Measurements from ENCODE around the gene TFDP3.

TFDP3 gene

GRCh38 chrX:133218329-133218728 is at the start of gene TFDP3:
Gene TFDP3 (minus strand): TSS chrX:133218354. CDS start chrX:133218259, 95 bp downstream.
- TF ChIP-seq ZNF274 (IDR thresholded peaks at IDR 0.05; ENCODE audit: low read depth, low read length) = no peak
- no peak within 1 kb of the TSS for H3K4me3 ChIP-seq (ENCODE audit: low read length)

- TF ChIP-seq ZNF274 (IDR thresholded peaks at IDR 0.05; ENCODE audit: low read depth, low read length) = no peak
Observed at GRCh38 chrX:133267621-133268020, 49.5 kb upstream of the TFDP3 start.

GRCh38 chrX:133265331-133265730 is 47.2 kb upstream of the TFDP3 start:
- TF ChIP-seq ZNF274 (IDR thresholded peaks at IDR 0.05; ENCODE audit: low read depth, low read length) = no peak
- H3K4me3 ChIP-seq (ENCODE audit: low read length) = no peak overlapping the region

More at GRCh38 chrX:133267621-133268020, 49.5 kb upstream of the TFDP3 start:
- no peak overlapping the region for H3K4me3 ChIP-seq (ENCODE audit: low read length)

GRCh38 chrX:133258481-133258880 is 40.3 kb upstream of the TFDP3 start:
- TF ChIP-seq ZNF274 (IDR thresholded peaks at IDR 0.05; ENCODE audit: low read depth, low read length) = no peak
- H3K4me3 ChIP-seq (ENCODE audit: low read length) = no peak overlapping the region

- no peak overlapping the region for H3K4me3 ChIP-seq (ENCODE audit: low read length)
- no peak for TF ChIP-seq ZNF274 (IDR thresholded peaks at IDR 0.05; ENCODE audit: low read depth, low read length)
Observed at GRCh38 chrX:133254666-133255065, 36.5 kb upstream of the TFDP3 start.

GRCh38 chrX:133251204-133251603 is 33.0 kb upstream of the TFDP3 start:
- no peak overlapping the region for H3K4me3 ChIP-seq (ENCODE audit: low read length)
- TF ChIP-seq ZNF274 (IDR thresholded peaks at IDR 0.05; ENCODE audit: low read depth, low read length) = no peak

DNA sequence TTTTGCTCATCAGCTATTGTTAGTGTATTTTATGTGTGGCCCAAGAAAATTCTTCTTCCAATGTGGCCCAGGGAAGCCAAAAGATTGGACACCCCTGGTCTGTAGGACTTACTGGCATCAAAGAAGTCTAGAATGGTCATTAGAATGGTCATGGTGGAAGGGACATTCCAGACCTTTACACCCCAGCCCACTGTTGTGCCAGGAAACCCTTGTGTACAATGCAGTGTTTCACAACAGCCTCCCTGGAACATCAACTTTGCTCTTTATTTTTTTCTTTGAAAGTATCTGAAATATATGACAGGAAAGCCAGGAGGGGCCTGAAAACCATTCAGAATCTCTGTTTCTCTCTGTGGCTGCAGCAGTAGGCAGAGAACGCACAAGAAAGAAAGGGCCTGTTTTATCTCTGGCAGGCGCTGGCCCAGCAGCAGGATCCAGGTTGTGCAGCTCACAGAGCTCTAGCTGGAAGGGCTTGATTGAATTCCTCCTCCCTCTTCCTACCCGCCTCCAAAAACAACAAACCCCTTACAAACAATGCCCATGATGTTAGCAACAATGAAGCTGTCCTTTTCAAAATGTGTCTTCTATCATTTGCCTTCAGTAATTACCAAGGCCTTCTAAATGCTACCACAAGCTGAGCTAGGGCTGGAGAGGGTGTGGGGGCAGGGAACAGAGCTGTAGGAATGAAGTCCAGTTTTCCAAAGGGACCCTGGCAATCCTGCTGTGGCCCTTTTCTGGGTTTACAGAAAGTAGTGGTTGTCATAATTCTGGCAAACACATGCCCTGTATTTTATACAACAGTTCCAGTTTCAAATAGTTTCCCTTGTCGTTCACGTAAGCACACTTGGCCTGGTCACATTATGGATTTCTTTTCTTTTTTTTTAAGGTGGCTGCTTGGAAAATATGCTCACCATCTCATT is 32.3 kb upstream of the TFDP3 start:
- TF ChIP-seq ZNF274 (IDR thresholded peaks at IDR 0.05; ENCODE audit: low read depth, low read length) = no peak
- H3K4me3 ChIP-seq (ENCODE audit: low read length) = no peak overlapping the region

DNA sequence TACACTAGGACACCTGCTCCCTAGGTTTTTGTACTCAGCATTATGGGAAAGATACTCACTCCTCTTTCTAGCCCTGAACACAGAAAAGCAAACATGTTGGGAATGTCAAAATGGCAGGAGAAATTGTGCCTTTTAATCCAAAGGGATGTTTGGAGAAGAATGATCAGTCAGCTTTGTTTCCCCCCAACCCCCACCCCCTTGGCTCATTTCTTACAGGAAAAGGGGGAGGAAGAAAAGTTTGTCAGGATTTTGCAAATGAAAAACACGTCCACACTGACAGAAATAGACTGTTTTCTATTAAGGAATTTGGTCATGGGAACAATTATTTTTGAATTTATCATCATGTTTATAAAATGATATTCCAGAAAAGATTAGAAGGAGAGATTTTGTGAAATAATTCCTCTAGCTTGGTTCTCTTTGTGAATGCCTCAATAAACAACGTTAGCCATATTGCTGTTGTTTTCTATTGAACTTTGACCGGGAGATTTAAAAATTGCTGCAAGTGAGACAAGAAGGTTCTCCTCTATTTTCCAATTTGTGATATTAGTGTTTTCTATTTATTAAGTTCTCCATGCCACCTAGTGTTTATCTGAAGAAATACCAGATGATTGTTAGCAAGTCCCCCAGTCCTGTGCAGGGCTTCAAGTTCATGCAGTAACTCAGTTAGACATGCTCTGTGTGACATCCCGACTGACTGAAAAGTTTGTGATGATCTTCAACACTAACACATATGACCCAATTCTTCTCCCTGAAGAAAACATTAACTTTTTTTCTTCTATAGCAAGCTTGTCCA is 31.3 kb upstream of the TFDP3 start:
- no peak for TF ChIP-seq ZNF274 (IDR thresholded peaks at IDR 0.05; ENCODE audit: low read depth, low read length)
- no peak overlapping the region for H3K4me3 ChIP-seq (ENCODE audit: low read length)

DNA sequence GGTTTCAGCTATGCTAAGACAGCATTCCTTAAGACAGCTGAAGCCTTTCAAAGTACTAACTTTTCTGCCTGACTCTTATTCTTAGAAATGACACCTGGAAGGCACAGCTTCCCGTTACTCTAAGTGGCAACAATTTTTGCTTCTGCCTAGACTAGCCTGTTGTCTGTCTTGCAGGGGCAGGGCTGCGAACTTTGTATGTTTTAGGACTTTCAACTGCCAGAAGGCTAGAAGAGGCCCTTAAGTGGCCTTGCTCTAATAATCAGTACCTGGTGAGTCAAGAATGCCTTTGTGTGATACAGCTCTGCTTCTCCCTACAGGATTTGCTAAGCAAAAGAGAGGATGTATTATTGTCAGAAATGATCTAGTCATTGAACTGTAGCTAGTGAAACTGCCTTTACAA is 30.0 kb upstream of the TFDP3 start:
- TF ChIP-seq ZNF274 (IDR thresholded peaks at IDR 0.05; ENCODE audit: low read depth, low read length) = no peak
- H3K4me3 ChIP-seq (ENCODE audit: low read length) = no peak overlapping the region

- TF ChIP-seq ZNF274 (IDR thresholded peaks at IDR 0.05; ENCODE audit: low read depth, low read length) = no peak
Observed at GRCh38 chrX:133246921-133247320, 28.8 kb upstream of the TFDP3 start.

GRCh38 chrX:133235830-133236229 is 17.7 kb upstream of the TFDP3 start:
- TF ChIP-seq ZNF274 (IDR thresholded peaks at IDR 0.05; ENCODE audit: low read depth, low read length) = no peak
- H3K4me3 ChIP-seq (ENCODE audit: low read length) = no peak overlapping the region

More at GRCh38 chrX:133246921-133247320, 28.8 kb upstream of the TFDP3 start:
- no peak overlapping the region for H3K4me3 ChIP-seq (ENCODE audit: low read length)

DNA sequence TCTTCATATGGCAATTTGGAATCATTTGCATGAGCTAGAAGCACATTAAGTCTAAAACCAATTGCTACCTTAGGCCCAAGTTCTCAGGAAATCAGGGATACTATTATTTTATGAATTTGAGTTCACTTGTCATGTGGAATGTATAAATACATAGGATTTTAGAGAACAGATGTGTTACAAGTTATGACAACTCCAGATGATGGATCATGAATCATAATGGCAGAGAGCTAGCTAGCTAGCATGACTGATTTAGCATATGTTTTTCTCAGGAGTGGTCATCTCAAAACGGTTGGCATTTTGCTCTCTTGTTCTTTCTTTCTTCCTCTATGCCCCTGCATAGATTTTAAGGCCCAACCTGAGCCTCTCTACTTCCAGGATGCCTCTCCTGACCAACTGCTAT is 14.2 kb upstream of the TFDP3 start:
- TF ChIP-seq ZNF274 (IDR thresholded peaks at IDR 0.05; ENCODE audit: low read depth, low read length) = no peak
- H3K4me3 ChIP-seq (ENCODE audit: low read length) = no peak overlapping the region

DNA sequence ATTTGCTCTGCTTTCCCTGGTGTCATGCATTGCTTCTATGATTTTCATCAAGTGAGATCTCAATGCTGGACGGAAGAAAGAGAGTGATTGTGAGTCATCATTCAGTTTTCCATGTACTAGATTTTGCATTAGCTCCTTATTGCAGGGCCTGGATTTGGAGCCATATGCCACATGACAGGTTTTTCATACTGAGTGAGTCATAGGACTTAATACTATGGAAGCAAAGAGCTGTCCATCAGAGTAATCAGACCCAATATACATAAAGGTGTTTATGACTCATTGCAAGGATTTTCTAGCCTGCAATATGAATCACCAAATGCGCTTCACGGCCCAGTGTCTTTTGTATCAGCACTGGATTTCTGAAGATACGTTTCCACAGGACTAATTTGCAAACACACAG is 11.2 kb upstream of the TFDP3 start:
- no peak for TF ChIP-seq ZNF274 (IDR thresholded peaks at IDR 0.05; ENCODE audit: low read depth, low read length)

DNA sequence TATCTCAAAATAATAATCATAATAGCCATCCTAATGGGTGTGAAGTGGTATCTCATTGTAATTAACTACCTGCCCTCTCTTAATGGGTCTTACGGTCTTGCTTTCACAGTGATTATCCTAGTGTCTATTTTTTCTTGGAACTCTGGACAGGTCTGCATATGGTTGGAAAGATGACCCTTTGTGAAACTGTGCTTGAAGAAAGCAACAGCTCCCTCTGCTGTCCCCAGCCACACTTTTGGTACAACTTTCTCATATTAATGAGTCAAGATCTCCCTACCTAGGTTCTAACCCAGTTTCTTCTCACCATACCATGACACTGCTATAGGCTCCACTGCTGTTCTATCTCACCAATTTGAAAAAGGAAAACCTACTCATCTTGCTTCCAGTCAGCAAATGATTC is 2.4 kb downstream of the TFDP3 start:
- no peak for TF ChIP-seq ZNF274 (IDR thresholded peaks at IDR 0.05; ENCODE audit: low read depth, low read length)

More for the DNA sequence above, 11.2 kb upstream of the TFDP3 start:
- H3K4me3 ChIP-seq (ENCODE audit: low read length) = no peak overlapping the region

GRCh38 chrX:133215017-133215416 is 3.1 kb downstream of the TFDP3 start:
- H3K4me3 ChIP-seq (ENCODE audit: low read length) = no peak overlapping the region
- no peak for TF ChIP-seq ZNF274 (IDR thresholded peaks at IDR 0.05; ENCODE audit: low read depth, low read length)

More for the DNA sequence above, 2.4 kb downstream of the TFDP3 start:
- no peak overlapping the region for H3K4me3 ChIP-seq (ENCODE audit: low read length)
